ENCODE measurements around the gene PLA2G2C. TPM values are rescaled to one million over a fixed set of nuclear protein-coding genes. Genes with fewer than 3 reads are reported as not detected.

Gene PLA2G2C
- total RNA-seq, 4 donors from 2014 or later: 0.33 to 0.42 (median 0.40) TPM; not detected in 1

GRCh38 chr1:20210736-20211460 is 24.6 kb upstream of the PLA2G2C start:
- H3K9me3 ChIP-seq: no peaks in the 10 kb centered on the region
- no peak for DNase-seq (ENCODE audit: extremely low spot score)
- no peak overlapping the region for H3K4me3 ChIP-seq
- H3K4me1 ChIP-seq: peaks cover 0 to 16% (median 12%) of the 10 kb centered on the region in 4 donors
- intact Hi-C loops (cut with DNase I): loop anchor here (10.0 kb wide), 1 partner anchor 164 kb away; no protein-coding TSS in a partner anchor
- H3K27ac ChIP-seq (replicated peaks in 1 of 4): no peak overlapping the region
- 84% methylated on average over 10 of the region's 10 CpGs for WGBS
- H3K36me3 ChIP-seq: no peaks in the 10 kb centered on the region
- peaks cover 0 to 10% (median 0%) of the 10 kb centered on the region in 4 donors for H3K27me3 ChIP-seq
- TF ChIP-seq CTCF (IDR thresholded peaks at IDR 0.05) (no peak), POLR2AphosphoS5 (IDR thresholded peaks at IDR 0.05) (no peak), EP300 (IDR thresholded peaks at IDR 0.05) (no peak)

DNA sequence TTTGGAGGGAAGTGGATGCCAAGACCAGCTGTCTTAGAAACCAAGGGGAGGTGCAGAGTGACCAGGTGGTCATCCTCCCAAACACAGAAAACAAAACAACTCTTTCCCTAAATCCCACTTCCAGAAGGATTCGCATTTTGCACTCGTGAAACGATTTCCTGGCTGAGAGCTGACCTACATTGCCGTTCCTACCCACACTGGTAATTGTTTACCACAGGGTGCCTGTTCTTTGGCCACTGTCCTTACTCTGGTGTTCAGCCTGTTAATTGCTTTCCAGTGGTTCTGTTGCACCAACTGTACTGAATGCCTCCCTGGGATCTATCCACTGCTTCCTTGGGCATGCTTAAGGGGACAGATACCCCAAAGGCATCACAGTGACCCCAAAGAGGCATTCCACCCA is 23.2 kb upstream of the PLA2G2C start:
- DNase-seq (ENCODE audit: extremely low spot score): no peak
- TF ChIP-seq CTCF (IDR thresholded peaks at IDR 0.05): no peak
- TF ChIP-seq EP300 (IDR thresholded peaks at IDR 0.05): no peak
- no peak for TF ChIP-seq POLR2AphosphoS5 (IDR thresholded peaks at IDR 0.05)
- no peak for TF ChIP-seq POLR2A (IDR thresholded peaks at IDR 0.05; ENCODE audit: low read depth)
- no peak overlapping the region for H3K27ac ChIP-seq (replicated peaks in 1 of 4)
- H3K27me3 ChIP-seq: peaks cover 0 to 12% (median 0%) of the 10 kb centered on the region in 4 donors
- intact Hi-C loops (cut with DNase I): no loop called here
- H3K36me3 ChIP-seq: no peaks in the 10 kb centered on the region
- H3K4me1 ChIP-seq: peaks cover 0 to 16% (median 12%) of the 10 kb centered on the region in 4 donors
- no peak overlapping the region for H3K4me3 ChIP-seq
- no peaks in the 10 kb centered on the region for H3K9me3 ChIP-seq
- 63% methylated on average over 4 of the region's 4 CpGs for WGBS

DNA sequence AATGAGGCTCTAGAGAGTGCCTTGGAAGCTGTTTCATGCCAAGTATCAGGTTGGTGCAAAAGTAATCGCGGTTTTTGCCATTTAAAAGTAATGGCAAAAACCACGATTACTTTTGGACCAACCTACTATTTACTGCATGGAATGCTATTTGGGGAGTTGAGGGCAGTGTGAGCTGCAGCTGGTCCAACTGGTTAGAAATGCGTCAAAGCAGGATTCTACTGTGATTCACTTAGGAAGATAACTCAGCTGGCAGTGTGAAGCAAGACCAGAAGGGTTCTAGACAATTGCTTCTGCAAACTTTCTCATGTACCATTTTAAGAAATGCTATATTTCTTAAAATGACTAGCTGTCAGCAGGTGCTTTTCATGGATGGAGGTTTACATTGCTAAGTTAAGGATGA is 21.2 kb upstream of the PLA2G2C start:
- no peak for DNase-seq (ENCODE audit: extremely low spot score)
- intact Hi-C loops (cut with DNase I): no loop called here
- no peaks in the 10 kb centered on the region for H3K9me3 ChIP-seq
- H3K27me3 ChIP-seq: peaks cover 0 to 12% (median 0%) of the 10 kb centered on the region in 4 donors
- H3K4me1 ChIP-seq: peaks cover 0 to 9% (median 6%) of the 10 kb centered on the region in 4 donors
- H3K27ac ChIP-seq (replicated peaks in 1 of 4): no peak overlapping the region
- H3K36me3 ChIP-seq: no peaks in the 10 kb centered on the region
- 83% methylated on average over 4 of the region's 4 CpGs for WGBS
- TF ChIP-seq CTCF (IDR thresholded peaks at IDR 0.05) (no peak), EP300 (IDR thresholded peaks at IDR 0.05) (no peak)
- H3K4me3 ChIP-seq: no peak overlapping the region

DNA sequence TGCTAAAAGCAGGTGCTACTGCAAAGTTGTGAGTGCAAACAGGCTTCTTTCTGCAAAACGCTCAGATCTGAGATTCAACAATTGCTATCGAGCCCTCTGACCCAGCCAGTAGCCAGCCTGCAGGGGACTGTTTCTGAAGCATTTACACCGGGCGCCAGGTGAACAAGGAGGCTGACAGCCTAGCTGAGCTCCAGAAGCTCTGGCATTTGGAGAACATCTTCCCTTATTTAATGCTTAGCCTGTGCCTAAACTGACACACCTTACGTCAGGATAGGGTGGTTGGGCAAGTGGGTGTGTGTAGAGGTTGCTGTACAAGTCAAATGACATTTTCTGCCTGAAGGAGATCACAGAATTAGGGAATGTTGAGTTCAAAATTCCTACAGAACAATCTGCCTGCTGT is 15.8 kb upstream of the PLA2G2C start:
- no peaks in the 10 kb centered on the region for H3K9me3 ChIP-seq
- intact Hi-C loops (cut with DNase I): no loop called here
- peaks cover 0 to 4% (median 0%) of the 10 kb centered on the region in 4 donors for H3K4me1 ChIP-seq
- H3K36me3 ChIP-seq: no peaks in the 10 kb centered on the region
- 93% methylated on average over 5 of the region's 5 CpGs for WGBS
- H3K4me3 ChIP-seq: no peak overlapping the region
- DNase-seq (ENCODE audit: extremely low spot score): no peak
- TF ChIP-seq EP300 (IDR thresholded peaks at IDR 0.05) (no peak), CTCF (IDR thresholded peaks at IDR 0.05) (no peak), POLR2AphosphoS5 (IDR thresholded peaks at IDR 0.05) (no peak), POLR2A (IDR thresholded peaks at IDR 0.05; ENCODE audit: low read depth) (no peak)
- H3K27ac ChIP-seq (replicated peaks in 1 of 4): no peak overlapping the region
- H3K27me3 ChIP-seq: peaks cover 0 to 5% (median 0%) of the 10 kb centered on the region in 4 donors

GRCh38 chr1:20200966-20201365 is 14.6 kb upstream of the PLA2G2C start:
- 86% methylated on average over 2 of the region's 2 CpGs for WGBS
- TF ChIP-seq POLR2AphosphoS5 (IDR thresholded peaks at IDR 0.05) (no peak), CTCF (IDR thresholded peaks at IDR 0.05) (no peak), POLR2A (IDR thresholded peaks at IDR 0.05; ENCODE audit: low read depth) (no peak), EP300 (IDR thresholded peaks at IDR 0.05) (no peak)
- Histone ChIP-seq H3K9me3 (no peaks in the 10 kb centered on the region), H3K4me1 (peaks cover 0 to 4% (median 0%) of the 10 kb centered on the region in 4 donors), H3K36me3 (no peaks in the 10 kb centered on the region), H3K27me3 (peaks cover 0 to 3% (median 0%) of the 10 kb centered on the region in 4 donors), H3K27ac (replicated peaks in 1 of 4) (no peak overlapping the region), H3K4me3 (no peak overlapping the region)
- intact Hi-C loops (cut with DNase I): no loop called here
- no peak for DNase-seq (ENCODE audit: extremely low spot score)
